HG03095 (cell line): ENCODE data around the gene ZNF778.

Experiments used
- ATAC-seq: cut with Tn5 transposase; IDR thresholded peaks from one replicate; pipeline ENCODE4 v1.9.1; 2021; ENCODE audit warnings: moderate library complexity; ENCODE audit not compliant: unreplicated experiment

The ZNF778 gene

DNA sequence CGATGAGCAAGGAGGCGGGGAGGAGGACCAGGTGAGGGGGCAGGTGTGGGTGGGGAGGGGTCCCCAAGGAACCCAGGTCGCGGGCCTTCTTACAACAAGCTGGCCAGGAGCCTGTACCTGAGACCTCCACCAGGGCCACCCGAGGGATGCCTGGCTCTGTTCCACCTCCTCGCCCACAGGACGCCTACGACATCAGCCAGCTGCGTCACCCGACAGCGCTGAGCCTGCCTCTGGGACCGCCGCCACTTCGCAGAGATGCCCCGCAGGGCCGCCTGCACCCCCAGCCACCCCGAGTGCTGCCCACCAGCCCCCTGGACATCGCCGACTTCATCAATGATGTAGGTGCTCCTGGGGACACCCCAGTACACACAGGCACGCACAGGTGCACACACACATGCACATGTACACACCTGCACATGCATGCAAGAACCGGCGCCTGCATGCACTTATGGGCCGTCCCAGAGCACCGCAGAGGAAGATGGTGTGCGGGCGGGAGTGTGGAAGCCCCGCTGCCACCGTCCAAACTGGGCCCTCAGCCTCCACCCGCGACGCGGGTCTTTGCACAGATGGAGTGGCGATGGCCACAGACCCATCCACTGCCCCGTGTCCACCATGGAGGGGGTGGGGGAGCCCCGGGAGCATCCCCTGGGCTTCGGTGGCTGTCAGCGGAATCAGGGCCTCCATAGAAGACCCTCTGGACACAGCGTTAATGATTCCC is 23.8 kb upstream of the ZNF778 start:
- ATAC-seq = no peak

DNA sequence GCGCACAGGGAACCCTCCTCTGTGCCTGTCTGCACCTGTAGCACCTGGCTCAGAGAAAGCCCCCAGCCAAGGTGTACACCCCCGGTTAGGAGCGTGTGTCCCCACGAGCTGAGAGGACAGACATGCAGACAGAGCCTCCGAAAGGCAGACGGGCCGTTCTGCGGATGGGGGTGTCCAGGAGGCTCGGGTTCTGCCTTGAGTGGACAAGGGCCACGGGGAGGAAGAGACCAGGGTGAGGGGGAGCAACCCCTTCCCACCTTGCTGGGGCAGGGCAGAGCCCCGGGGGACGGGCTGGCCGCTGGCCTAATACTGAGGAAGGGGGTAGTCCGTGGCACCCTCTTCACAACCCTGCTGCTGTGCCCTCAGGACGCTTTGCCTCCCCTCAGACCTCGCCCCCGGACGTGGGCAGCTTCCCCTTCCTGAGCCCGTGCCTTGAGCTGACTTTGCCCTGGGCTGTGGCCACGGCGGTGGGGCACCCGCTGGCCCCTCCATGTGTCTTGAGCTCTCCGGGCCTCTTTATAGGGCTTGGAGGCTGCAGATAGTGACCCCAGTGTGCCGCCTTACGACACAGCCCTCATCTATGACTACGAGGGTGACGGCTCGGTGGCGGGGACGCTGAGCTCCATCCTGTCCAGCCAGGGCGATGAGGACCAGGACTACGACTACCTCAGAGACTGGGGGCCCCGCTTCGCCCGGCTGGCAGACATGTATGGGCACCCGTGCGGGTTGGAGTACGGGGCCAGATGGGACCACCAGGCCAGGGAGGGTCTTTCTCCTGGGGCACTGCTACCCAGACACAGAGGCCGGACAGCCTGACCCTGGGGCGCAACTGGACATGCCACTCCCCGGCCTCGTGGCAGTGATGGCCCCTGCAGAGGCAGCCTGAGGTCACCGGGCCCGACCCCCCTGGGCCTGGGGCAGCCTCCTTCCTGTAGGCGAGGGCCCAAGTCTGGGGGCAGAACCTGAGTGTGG is 22.9 kb upstream of the ZNF778 start:
- ATAC-seq = no peak

DNA sequence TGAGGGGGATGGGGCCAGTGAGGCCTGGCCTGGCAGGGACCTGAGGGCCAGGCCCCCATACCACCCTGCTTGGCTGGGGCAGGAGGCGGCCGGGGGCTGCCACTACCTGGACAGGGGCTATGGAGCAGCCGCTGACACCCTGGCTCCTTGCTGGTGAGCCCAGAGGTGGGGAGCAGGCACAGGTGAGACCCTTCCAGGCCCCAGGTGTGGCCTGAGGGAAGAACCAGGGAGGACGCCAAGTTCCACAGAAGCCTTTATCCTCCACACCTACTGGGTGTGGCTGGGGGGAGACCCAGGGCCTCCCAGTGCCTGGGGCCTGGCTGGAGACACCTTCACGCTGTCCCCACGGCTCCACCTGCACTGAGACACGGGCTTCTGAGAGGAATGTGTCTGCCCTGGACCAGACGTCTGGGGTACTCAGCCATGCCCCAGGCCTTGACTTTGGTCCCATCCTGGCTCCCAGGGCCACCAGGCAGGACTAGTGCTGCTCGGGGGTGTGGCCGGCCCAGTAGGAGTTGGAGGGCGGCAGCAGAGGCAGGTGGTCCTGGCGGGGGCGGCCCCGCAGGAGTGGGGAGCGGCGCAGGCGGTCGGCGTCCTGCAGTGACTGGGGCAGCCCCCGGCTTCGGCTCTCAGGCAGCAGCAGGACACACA is 21.9 kb upstream of the ZNF778 start:
- no peak for ATAC-seq

DNA sequence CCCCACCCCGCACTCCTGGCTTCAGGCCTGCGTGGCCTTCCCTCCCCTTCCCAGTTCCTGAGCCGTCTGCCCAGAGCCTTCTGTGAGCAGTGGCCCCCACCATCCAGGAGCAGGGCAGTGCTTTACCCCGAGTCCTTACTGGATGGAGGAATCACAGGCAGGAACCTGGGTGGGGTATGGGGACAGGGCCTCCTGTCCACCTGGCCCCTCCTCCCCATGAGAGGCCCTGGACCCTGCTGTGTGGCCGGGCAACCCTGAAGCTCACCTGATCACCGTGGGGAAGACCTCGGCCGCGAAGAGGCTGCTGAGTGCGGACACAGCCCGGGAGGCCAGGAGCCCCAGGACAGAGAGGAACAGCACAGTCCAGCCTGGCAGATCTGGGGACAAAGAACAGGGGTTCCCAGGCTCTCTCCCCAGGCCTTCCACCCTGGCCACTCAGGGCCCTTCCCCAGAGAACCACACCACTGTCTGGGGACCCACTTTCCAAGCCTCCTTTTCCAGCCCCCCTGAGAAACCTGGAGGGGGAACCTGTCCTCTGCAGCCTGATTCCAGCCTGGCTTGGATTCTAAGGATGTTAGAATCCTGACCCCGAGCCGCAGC is 20.4 kb upstream of the ZNF778 start:
- ATAC-seq = no peak

DNA sequence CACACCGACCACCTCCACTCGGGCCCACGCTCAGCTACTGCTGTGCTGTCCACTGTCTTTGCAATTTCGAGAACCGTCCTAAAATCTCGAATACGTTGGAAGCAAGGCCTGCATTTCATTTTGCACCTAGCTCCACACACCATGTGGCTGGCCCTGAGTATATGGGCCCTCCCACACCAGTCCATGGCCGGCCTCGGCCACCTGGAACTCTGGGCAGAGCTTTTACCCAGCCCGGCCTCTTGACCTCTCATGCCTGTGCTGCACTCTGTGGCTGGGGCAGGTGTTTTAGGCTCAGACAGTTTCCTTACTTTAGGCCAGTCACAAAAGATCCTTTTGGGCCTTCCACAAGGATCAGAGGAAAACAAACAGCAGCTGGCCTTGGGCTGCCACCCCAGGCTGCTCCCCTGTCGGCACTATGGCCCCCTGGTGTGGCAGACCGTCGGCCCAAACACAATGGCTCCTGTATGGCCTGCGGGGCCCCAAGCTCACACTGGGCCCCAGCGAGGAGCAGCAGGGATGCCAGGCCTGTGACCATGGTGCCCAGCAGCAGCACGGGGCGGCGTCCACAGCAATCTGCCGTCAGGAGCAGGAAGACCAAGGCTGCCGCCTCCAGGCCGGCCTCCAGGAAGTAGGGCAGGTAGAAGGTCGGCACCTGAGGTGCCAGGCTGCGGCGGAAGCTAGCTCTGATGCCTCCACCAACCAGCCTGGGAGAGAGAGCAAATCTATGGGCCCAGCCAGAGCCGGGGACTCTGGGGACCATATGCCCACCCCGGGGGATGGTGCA is 19.7 kb upstream of the ZNF778 start:
- ATAC-seq = no peak

DNA sequence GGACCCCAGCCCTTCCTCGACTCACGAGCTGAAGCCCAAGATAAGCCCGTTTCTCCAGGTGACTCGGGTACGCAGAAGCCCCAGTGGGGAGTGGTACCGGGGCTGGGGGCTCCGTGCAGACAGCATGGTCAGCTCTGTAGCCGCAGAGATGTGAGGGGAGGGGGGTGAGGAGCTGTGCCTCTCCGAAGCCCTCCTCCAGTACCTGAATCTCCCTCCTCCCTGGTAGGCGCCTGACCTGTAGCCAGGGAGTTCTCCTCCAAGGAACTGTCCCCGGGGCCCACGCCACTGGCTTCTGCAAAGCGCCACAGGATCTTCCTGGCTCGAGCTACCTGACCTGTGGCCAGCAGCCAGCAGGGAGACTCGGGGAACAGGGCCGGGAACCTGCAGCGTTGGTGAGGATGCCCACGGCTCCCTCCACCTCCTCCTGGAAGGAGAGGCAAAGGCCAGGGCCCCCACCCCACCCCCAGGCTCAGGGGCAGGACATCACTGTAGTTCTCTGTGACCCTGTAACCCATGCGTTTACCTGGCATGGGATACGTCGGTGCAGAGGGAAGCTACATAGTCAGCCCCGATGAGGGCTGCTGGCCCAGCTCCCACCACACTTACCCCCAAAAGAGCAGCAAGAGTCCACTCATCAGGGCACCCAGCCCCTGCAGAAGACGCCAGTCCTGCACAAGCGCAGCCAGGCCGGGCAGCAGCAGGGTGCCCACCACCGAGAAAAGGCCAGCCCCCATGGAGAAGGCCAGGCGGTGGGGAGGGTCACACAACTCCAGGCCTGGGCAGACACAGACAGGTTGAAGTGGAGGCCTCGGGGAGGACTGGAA is 18.9 kb upstream of the ZNF778 start:
- ATAC-seq = no peak

DNA sequence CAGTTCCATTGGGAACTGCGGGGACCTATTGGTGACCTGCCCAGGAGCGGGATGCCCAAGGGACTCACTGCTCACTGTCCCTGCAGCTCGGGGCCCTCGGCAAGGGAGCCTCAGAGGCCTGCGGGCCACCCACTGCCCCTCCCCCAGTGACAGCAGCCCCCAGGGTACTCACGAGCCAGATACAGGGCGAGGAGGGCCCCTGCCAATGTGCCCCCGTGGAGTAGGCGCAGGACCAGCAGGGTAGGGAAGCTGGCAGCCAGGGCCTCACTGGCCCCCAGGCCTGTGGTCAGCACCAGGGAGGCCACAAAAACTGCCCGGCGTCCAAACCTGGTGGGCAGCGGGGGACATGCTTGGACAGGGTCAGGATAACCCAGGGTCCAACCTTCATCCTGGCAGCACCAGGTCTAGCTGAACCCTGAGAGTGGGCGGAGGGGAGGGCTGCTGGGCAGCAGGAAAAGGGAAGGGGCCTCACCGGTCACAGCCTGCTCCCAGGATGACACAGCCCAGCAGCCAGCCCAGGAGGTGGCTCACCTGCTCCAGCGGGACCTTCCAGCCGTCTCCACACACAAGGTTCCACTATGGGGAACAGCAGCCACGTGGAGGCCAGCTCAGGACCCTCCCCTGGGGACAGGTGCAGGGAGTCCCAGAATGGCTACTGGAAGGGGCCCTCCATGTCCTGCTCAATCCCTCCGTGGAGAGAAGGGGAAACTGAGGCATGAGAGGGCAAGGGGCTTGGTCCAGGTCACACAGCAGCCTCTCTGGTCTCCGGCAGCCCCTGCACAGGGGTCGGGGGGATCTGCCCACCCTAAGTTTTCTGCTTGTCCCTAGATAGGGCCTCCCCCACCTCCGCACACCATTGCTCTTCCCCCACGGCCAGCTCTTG is 18.0 kb upstream of the ZNF778 start:
- no peak for ATAC-seq

DNA sequence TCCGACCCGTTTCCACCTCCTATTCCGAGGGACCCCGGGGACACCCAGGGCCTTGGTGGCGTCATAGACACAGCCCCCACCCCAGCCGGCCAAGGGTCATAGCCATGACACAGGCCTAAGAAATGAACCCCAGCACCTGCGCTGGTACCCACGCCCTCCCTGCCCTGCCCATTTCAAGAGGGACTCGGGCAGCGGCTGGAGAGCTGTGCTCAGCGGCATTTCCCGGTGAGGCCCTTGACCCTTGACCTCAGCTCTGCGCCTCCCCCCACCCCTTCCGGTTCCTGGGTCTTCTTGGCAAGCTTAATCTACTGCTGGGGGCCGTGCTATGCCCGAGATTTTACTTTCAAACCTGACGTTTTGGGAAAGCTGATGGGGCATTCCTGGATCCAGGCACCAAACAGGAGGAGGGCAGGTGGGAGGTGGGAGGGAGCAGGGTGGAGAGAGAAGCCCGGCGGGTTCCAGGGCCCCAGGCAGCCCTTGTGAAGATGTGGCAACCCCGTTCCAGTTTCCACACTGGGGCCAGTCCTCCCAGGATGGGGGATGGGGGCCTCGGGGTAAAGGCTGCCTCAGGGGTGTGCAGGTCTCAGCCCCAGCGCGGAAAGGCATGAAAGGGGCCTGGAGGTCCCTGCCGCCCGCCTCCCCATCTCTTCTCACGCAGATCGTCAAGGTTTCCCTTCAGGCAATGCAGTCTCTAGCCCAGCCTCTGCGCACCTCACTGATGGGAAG is 17.2 kb upstream of the ZNF778 start, which contains the start of gene SLC22A31:
SLC22A31 (minus strand) TSS at position 414 of the 726 bp plus-strand sequence; CDS start at position 378, 36 bp downstream.
- ATAC-seq = no peak

DNA sequence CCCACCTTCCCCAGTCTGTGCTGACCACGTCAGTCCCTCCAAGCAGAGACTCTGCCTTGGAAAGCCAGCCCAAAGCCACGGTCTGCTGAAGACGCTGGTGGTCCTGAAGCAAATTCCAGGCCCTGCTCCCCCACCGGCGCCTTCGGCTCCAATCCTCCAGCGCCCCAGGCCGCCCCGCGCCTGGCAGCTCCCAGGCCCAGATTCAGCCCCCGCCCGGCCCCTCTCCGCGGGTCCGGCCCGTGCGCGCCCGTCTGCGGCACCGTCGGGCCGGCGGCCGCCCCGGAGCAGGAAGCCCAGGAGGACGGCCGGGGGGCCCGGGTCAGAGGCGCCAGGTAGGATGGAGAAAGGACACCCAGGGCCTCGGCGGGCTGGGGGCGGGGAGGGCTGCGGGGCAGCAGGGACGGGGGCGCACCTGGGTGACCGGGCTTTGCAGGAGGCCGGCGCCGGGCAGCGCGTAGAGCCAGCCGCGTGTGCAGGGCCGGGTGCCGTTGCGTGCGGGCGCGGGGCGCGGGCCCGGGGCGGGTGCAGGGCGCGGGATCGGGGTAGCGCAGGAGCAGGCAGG is 16.6 kb upstream of the ZNF778 start:
- no peak for ATAC-seq

DNA sequence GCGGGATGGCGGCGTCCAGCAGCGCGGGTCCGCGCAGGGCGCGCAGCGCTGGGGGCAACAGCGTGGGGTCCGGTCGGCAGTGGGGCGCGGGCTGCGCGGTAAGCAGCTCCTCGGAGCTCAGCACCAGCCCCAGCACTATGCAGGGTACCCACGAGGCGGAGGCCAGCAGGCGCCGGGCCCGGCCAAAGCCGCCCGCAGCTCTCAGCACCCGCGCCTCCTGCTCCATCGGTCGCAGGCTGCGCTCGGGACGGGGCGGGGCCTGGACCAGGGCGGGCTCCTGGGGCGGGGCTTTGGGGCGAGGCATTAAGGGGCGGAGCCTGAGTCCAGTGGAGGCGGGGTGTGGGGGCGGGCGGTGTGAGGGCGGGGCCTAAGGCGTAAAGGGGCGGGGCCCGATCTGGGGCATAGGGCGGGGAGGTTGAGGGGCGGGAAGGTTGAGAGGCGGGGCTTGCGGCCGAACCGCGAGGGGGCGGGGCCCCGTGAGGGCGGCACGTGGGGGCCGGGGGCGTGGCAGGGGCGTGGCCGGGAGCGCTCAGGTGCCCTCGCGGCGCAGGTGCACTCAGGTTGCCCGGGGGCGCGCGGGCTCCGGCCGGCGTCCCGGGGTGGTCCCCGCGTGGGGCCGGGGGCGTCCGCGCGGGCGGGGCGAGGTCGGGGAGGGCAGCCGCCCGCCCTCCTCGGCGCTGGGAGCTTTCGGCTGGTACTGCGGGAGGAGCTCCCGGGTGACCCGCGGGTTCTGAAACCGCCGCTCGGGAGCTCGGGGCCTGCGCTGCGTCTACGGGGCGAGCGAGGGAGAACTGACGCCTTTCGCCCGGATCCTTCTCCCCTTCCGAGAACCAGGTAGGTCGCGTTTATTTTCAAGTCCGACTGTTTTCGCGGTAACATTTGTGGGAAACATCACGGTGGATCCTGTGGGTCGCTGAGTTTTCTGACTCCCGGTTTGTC is 15.8 kb upstream of the ZNF778 start:
- ATAC-seq = no peak

DNA sequence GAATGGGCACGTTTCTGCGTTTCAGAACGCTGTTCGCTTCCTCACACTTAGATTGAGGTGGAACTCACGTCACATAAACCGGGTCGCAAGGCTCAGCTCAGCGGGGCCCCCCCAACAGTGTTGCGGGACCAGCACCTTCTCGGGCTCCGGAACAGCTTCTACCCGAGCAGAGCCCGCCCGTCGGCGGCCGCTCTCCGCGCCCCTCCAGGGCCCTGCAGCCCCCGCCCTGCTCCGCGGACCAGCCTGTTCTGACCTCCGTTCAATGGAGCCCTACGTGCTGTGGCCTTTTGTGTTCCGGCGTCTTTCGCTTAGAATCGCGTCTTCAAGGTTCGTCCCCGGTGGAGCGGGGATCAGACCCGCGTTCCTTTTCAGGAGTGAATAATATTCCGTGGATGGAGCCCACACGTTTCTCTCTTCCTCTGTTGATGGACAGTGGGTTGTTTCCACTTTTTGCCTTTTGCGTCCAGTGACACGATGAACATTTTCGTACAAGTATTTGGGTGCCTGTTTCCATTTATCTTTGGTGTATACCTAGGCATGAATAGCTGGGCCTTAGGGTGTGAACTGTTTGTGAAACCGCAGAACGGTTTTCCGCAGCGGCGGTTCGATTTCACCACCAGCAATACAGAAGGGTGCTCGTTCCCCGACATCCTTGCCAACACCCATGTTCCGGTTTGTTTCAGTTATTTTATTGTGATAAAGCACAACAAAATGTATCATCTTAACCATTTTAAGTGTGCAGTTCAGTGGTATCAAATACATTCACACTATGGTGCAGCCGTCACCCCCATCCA is 14.9 kb upstream of the ZNF778 start:
- ATAC-seq = no peak

DNA sequence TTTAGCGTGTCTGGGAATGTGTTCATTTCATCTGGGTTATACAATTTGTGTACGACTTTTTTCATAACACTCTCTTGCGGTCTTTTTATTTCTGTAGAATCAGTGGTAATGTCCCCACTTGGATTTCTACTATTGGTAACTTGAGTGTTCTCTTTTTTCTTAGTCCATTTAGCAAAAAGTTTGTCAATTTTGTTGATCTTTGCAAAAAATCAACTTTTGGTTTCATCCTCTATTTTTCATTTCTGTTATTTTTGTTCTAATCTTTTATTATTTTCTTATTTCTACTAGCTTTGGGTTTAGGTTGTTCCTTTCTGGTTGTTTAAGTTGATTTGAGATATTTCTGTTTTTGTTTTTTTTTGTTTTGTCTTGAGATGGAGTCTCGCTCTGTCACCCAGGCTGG is 9.5 kb upstream of the ZNF778 start:
- no peak for ATAC-seq

DNA sequence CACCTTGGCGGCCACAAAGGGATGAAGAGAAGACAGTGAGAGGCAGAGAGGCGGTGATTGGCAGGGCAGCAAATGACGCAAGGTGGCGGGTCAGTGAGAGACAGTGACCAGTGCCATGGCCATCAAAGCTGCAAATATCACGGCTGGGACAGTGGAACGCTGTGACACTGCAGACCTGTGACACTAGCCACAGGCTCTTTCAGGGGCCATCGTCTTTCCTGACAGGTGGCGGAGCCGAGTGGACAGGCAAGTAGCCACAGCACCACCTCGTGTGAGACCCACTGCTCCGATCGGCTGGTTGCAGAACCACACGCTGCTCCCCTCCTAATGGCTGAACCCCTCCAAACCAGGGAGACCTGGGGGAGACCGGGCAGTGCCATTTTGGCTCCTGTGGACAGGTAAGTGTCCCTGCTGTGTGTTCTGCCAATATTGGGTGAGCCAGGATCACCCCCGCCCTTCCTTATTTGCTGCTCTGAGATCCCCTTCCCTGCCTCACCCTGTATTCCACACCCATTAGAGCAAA is 7.9 kb upstream of the ZNF778 start:
- no peak for ATAC-seq

DNA sequence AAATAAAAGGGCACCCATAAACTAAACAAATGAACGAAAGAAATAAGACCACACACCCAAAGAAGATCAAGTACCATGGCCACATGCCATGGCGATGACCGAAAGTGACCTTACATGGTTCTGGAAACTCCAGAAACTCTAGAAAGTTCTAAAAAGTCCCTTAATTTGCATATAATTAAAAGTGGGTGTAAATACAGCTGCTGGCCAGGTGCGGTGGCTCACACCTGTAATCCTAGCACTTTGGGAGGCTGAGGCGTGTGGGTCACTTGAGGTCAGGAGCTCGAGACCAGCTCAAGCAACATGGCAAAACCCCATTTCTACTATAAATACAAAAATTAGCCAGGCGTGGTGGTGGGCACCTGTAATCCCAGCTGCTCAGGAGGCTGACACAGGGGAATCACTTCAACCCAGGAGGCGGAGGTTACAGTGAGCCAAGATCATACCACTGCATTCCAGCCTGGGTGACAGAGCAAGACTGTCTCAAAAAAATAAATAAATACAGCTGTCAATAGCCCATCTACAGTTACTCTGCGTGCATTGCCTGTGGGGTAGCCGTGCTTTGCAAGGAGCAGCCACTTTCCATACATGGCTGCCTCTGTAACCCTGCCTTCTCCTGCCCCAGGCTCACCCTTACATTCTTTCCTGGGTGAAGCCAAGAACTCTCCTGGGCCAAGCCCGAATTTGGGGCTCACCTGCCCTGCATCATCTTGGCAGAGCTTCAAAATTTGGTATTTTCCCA is 7.2 kb upstream of the ZNF778 start:
- no peak for ATAC-seq
